Measurements from ENCODE around the gene RIPPLY1. TPM values are rescaled to one million over a fixed set of nuclear protein-coding genes. Genes with fewer than 3 reads are reported as not detected.

RIPPLY1 gene
- total RNA-seq, 1 donor: not detected

- Histone ChIP-seq H3K36me3 (ENCODE audit: insufficient read depth, low read length) (no peaks in the 10 kb centered on the region), H3K4me2 (ENCODE audit: insufficient read depth, low read length) (no peak overlapping the region), H3K4me3 (ENCODE audit: insufficient read depth, low read length) (no peak overlapping the region), H3K27ac (ENCODE audit: low read depth, low read length) (no peak overlapping the region), H2AFZ (ENCODE audit: low read length) (no peak overlapping the region), H4K20me1 (ENCODE audit: insufficient read depth, low read length) (no peaks in the 10 kb centered on the region), H3K27me3 (ENCODE audit: insufficient read depth, low read length) (peaks cover 10% of the 10 kb centered on the region), H3K79me2 (ENCODE audit: insufficient read depth, low read length) (no peaks in the 10 kb centered on the region), H3K4me1 (ENCODE audit: insufficient read depth, low read length) (peaks cover 8% of the 10 kb centered on the region), H3K9me3 (ENCODE audit: low read depth, low read length) (no peaks in the 10 kb centered on the region)
- no peak for DNase-seq (ENCODE audit: insufficient read length, low spot score, missing footprints)
- TF ChIP-seq CTCF (IDR thresholded peaks at IDR 0.05; ENCODE audit: extremely low read depth, low read depth, low read length): no peak
Observed at GRCh38 chrX:106950381-106950780, 47.2 kb upstream of the RIPPLY1 start.

GRCh38 chrX:106949366-106949765, 46.2 kb upstream of the RIPPLY1 start:
- H3K27ac ChIP-seq (ENCODE audit: low read depth, low read length): no peak overlapping the region
- no peak overlapping the region for H3K4me3 ChIP-seq (ENCODE audit: insufficient read depth, low read length)
- H3K4me2 ChIP-seq (ENCODE audit: insufficient read depth, low read length): no peak overlapping the region
- peaks cover 10% of the 10 kb centered on the region for H3K27me3 ChIP-seq (ENCODE audit: insufficient read depth, low read length)
- H3K79me2 ChIP-seq (ENCODE audit: insufficient read depth, low read length): no peaks in the 10 kb centered on the region
- H3K4me1 ChIP-seq (ENCODE audit: insufficient read depth, low read length): no peaks in the 10 kb centered on the region
- no peaks in the 10 kb centered on the region for H3K36me3 ChIP-seq (ENCODE audit: insufficient read depth, low read length)
- no peaks in the 10 kb centered on the region for H3K9me3 ChIP-seq (ENCODE audit: low read depth, low read length)
- no peaks in the 10 kb centered on the region for H4K20me1 ChIP-seq (ENCODE audit: insufficient read depth, low read length)
- DNase-seq (ENCODE audit: insufficient read length, low spot score, missing footprints): no peak
- no peak for TF ChIP-seq CTCF (IDR thresholded peaks at IDR 0.05; ENCODE audit: extremely low read depth, low read depth, low read length)
- H2AFZ ChIP-seq (ENCODE audit: low read length): no peak overlapping the region

- no peak for TF ChIP-seq CTCF (IDR thresholded peaks at IDR 0.05; ENCODE audit: extremely low read depth, low read depth, low read length)
- Histone ChIP-seq H3K79me2 (ENCODE audit: insufficient read depth, low read length) (no peaks in the 10 kb centered on the region), H2AFZ (ENCODE audit: low read length) (no peak overlapping the region), H3K27ac (ENCODE audit: low read depth, low read length) (no peak overlapping the region), H3K9me3 (ENCODE audit: low read depth, low read length) (no peaks in the 10 kb centered on the region), H3K4me1 (ENCODE audit: insufficient read depth, low read length) (no peaks in the 10 kb centered on the region), H4K20me1 (ENCODE audit: insufficient read depth, low read length) (no peaks in the 10 kb centered on the region), H3K27me3 (ENCODE audit: insufficient read depth, low read length) (peaks cover 10% of the 10 kb centered on the region), H3K4me2 (ENCODE audit: insufficient read depth, low read length) (no peak overlapping the region), H3K4me3 (ENCODE audit: insufficient read depth, low read length) (no peak overlapping the region), H3K36me3 (ENCODE audit: insufficient read depth, low read length) (no peaks in the 10 kb centered on the region)
- peak; percentile 14 for DNase-seq (ENCODE audit: insufficient read length, low spot score, missing footprints)
Observed at GRCh38 chrX:106948641-106949040, 45.5 kb upstream of the RIPPLY1 start.

- H3K9me3 ChIP-seq (ENCODE audit: low read depth, low read length): no peaks in the 10 kb centered on the region
- H3K4me3 ChIP-seq (ENCODE audit: insufficient read depth, low read length): no peak overlapping the region
- H3K36me3 ChIP-seq (ENCODE audit: insufficient read depth, low read length): peaks cover 15% of the 10 kb centered on the region
- DNase-seq (ENCODE audit: insufficient read length, low spot score, missing footprints): no peak
- no peak overlapping the region for H3K27ac ChIP-seq (ENCODE audit: low read depth, low read length)
- H3K4me2 ChIP-seq (ENCODE audit: insufficient read depth, low read length): no peak overlapping the region
- H3K27me3 ChIP-seq (ENCODE audit: insufficient read depth, low read length): peaks cover 4% of the 10 kb centered on the region
- H4K20me1 ChIP-seq (ENCODE audit: insufficient read depth, low read length): no peaks in the 10 kb centered on the region
- H3K79me2 ChIP-seq (ENCODE audit: insufficient read depth, low read length): no peaks in the 10 kb centered on the region
- no peaks in the 10 kb centered on the region for H3K4me1 ChIP-seq (ENCODE audit: insufficient read depth, low read length)
- H2AFZ ChIP-seq (ENCODE audit: low read length): no peak overlapping the region
- TF ChIP-seq CTCF (IDR thresholded peaks at IDR 0.05; ENCODE audit: extremely low read depth, low read depth, low read length): no peak
Observed at GRCh38 chrX:106946464-106946863, 43.3 kb upstream of the RIPPLY1 start.

All from osteoblast (primary cell).